K562 (cell line): ENCODE results near the gene CUL4B. TPM values are rescaled to one million over a fixed set of nuclear protein-coding genes. Genes with fewer than 3 reads are reported as not detected.
A peak's percentile ranks its signal among the peaks of the same experiment; 100 is the strongest.

ENCODE experiments used
- C11orf30 ChIP-seq: fragments of 450-650 bp; IDR thresholded peaks from 2 replicates; pipeline ENCODE4 v1.6.1; 2016; ENCODE audit warnings: low read depth, mild to moderate bottlenecking
- GATAD2B ChIP-seq: fragments of 450-650 bp; IDR thresholded peaks from 2 replicates; pipeline ENCODE4 v1.6.1; 2017; ENCODE audit warnings: mild to moderate bottlenecking, borderline replicate concordance
- HDAC2 ChIP-seq: fragments of 450-650 bp; IDR thresholded peaks from 2 replicates; pipeline ENCODE4 v1.6.1; 2016; ENCODE audit warnings: mild to moderate bottlenecking
- HMG20B ChIP-seq: fragments of 250-450 bp; sonication (Bioruptor Pico); IDR thresholded peaks from 2 replicates; pipeline ENCODE4 v1.5.0; 2021; ENCODE audit warnings: mild to moderate bottlenecking
- MAFG ChIP-seq: fragments of 450-650 bp; conservative IDR thresholded peaks from 2 replicates; pipeline ENCODE4 v1.6.1; 2016; ENCODE audit warnings: missing genetic modification characterization, missing compliant biosample characterization
- MYC ChIP-seq, 2 experiments: fragments of 250-450 bp in 1 of 2; sonication (Bioruptor Pico) in 1 of 2; IDR thresholded peaks; 2 replicates each; pipeline versions ENCODE4 v1.5.1 to v1.6.1; 2012 to 2021; ENCODE audit warnings: low read depth in 2 of 2, borderline replicate concordance in 1 of 2, improper control_type of control experiment in 1 of 2, low read length in 1 of 2, mild to moderate bottlenecking in 1 of 2, moderate library complexity in 1 of 2
- NFE2 ChIP-seq: IDR thresholded peaks from 2 replicates; pipeline ENCODE4 v1.6.1; 2014; ENCODE audit warnings: antibody characterized with exemption, low read depth
- YY1 ChIP-seq, 3 experiments: IDR thresholded peaks; 2 replicates each; pipeline ENCODE4 v1.6.1; 2011; ENCODE audit warnings: low read length in 2 of 3, mild to moderate bottlenecking in 2 of 3, moderate library complexity in 2 of 3, borderline replicate concordance in 1 of 3, control low read depth in 1 of 3, low read depth in 1 of 3; ENCODE audit not compliant: insufficient read depth in 3 of 3, insufficient replicate concordance in 2 of 3, control insufficient read depth in 1 of 3, insufficient read length in 1 of 3; ENCODE audit errors: extremely low read depth in 1 of 3
- polyA plus RNA-seq, 8 experiments: library from polyadenylated mRNA; depleted of rRNA in 4 of 8; stranded (reverse) in 5 of 8; unstranded in 3 of 8; fragments of >200 nt; fragmentation: Nextera tagmentation in 2 of 8; fragmentation: Illumina TruSeq in 1 of 8; extraction: Ambion mirVana in 2 of 8; extraction: Trizol in 1 of 8; gene quantifications; 2 replicates each; pipeline versions ENCODE4 v1.2.1 to v1.2.3, GENCODE V29; 2011 to 2014; ENCODE audit warnings: inconsistent platforms in 1 of 8, missing spikeins in 1 of 8
- total RNA-seq, 7 experiments: library from RNA; depleted of rRNA in 6 of 7; stranded (reverse); fragments of >200 nt in 6 of 7; fragmentation: Illumina TruSeq in 2 of 7; extraction: Trizol in 2 of 7; gene quantifications; 2 replicates each; pipeline versions ENCODE4 v1.2.1 to v1.2.3, GENCODE V29; 2011 to 2021; ENCODE audit warnings: low replicate concordance in 1 of 7
- TF ChIP-seq, protein P1 (sequence below): sonication (generic); formaldehyde crosslinking; IDR thresholded peaks from 2 replicates; pipeline ENCODE4 v1.8.0; 2022; ENCODE audit warnings: mild to moderate bottlenecking, missing genetic modification reagents
- TF ChIP-seq, protein P2 (sequence below): fragments of 250-450 bp; sonication (Bioruptor Pico); IDR thresholded peaks from 2 replicates; pipeline ENCODE4 v1.8.0; 2021; ENCODE audit warnings: mild to moderate bottlenecking, moderate library complexity
- TF ChIP-seq, protein P3 (sequence below): fragments of 200-800 bp; sonication (Bioruptor generic); IDR thresholded peaks from 2 replicates; pipeline ENCODE4 v1.6.1; 2017; ENCODE audit warnings: missing genetic modification characterization, missing compliant biosample characterization
- TF ChIP-seq, protein P4 (sequence below): fragments of 450-650 bp; IDR thresholded peaks from 2 replicates; pipeline ENCODE4 v1.6.1; 2017; ENCODE audit warnings: antibody characterized with exemption, mild to moderate bottlenecking

CUL4B gene
- total and polyA plus RNA-seq, 9 of the 15 experiments (the other 6 are each of a cell fraction or from before 2014, with no cell fraction given): 15.0 to 41.7 (median 37.5) TPM

DNA sequence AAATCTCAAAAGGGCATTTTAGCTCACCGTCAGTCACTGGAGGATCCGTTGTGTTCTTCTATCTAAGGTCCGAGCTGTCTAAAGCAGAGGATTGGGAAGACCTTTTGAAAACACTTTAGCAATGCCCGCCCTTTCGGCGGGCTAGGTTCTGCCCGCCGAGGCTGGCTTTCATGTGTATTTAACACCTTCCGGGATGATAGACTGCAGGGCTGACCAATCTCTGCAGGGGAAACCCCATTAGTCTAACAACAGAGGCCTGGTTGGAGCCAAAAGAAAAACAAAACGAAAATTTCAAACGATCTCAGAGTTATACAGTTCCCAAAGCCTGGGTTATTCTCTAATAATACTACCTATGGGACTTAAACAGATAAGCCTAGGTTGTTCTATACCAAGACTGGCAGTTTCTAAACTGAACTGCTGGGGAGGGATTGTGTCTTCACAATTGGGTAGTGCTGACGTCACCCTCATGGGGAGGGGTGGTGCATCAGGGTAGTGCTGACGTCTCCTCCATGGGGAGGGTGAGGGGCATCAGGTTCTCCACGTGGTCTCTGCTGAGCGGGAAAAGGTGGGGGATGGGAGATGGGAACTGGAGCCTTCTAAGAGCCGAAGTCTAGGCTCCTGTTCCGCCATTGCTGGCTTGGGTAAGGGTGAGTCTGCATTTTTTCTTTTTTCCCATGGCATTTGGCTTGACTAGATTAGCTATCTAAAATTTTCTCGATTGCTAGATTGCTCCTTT, 14.8 kb upstream of the CUL4B start (continued):
- TF ChIP-seq, protein P1, sequence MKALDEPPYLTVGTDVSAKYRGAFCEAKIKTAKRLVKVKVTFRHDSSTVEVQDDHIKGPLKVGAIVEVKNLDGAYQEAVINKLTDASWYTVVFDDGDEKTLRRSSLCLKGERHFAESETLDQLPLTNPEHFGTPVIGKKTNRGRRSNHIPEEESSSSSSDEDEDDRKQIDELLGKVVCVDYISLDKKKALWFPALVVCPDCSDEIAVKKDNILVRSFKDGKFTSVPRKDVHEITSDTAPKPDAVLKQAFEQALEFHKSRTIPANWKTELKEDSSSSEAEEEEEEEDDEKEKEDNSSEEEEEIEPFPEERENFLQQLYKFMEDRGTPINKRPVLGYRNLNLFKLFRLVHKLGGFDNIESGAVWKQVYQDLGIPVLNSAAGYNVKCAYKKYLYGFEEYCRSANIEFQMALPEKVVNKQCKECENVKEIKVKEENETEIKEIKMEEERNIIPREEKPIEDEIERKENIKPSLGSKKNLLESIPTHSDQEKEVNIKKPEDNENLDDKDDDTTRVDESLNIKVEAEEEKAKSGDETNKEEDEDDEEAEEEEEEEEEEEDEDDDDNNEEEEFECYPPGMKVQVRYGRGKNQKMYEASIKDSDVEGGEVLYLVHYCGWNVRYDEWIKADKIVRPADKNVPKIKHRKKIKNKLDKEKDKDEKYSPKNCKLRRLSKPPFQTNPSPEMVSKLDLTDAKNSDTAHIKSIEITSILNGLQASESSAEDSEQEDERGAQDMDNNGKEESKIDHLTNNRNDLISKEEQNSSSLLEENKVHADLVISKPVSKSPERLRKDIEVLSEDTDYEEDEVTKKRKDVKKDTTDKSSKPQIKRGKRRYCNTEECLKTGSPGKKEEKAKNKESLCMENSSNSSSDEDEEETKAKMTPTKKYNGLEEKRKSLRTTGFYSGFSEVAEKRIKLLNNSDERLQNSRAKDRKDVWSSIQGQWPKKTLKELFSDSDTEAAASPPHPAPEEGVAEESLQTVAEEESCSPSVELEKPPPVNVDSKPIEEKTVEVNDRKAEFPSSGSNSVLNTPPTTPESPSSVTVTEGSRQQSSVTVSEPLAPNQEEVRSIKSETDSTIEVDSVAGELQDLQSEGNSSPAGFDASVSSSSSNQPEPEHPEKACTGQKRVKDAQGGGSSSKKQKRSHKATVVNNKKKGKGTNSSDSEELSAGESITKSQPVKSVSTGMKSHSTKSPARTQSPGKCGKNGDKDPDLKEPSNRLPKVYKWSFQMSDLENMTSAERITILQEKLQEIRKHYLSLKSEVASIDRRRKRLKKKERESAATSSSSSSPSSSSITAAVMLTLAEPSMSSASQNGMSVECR (CRISPR knock-in tag): no peak
- TF ChIP-seq HDAC2 (no peak), C11orf30 (peak; percentile 62), MYC (IDR thresholded peaks at IDR 0.05; ENCODE audit: low read depth, low read length) (no peak), MYC (CRISPR knock-in tag; IDR thresholded peaks at IDR 0.05; ENCODE audit: borderline replicate concordance, low read depth) (no peak), NFE2 (peak; percentile 58), HMG20B (CRISPR knock-in tag) (no peak), MAFG (tag) (peak; percentile 61), YY1 (IDR thresholded peaks at IDR 0.05; ENCODE audit: borderline replicate concordance in 1 of 3, control insufficient read depth in 1 of 3, extremely low read depth in 1 of 3, insufficient read depth in 3 of 3, insufficient read length in 1 of 3, insufficient replicate concordance in 2 of 3, low read depth in 1 of 3, low read length in 2 of 3) (peak in 1 of 3 experiments; percentile 25), GATAD2B (no peak)
- TF ChIP-seq, protein P2, sequence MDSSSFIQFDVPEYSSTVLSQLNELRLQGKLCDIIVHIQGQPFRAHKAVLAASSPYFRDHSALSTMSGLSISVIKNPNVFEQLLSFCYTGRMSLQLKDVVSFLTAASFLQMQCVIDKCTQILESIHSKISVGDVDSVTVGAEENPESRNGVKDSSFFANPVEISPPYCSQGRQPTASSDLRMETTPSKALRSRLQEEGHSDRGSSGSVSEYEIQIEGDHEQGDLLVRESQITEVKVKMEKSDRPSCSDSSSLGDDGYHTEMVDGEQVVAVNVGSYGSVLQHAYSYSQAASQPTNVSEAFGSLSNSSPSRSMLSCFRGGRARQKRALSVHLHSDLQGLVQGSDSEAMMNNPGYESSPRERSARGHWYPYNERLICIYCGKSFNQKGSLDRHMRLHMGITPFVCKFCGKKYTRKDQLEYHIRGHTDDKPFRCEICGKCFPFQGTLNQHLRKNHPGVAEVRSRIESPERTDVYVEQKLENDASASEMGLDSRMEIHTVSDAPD: no peak
- TF ChIP-seq, protein P3, sequence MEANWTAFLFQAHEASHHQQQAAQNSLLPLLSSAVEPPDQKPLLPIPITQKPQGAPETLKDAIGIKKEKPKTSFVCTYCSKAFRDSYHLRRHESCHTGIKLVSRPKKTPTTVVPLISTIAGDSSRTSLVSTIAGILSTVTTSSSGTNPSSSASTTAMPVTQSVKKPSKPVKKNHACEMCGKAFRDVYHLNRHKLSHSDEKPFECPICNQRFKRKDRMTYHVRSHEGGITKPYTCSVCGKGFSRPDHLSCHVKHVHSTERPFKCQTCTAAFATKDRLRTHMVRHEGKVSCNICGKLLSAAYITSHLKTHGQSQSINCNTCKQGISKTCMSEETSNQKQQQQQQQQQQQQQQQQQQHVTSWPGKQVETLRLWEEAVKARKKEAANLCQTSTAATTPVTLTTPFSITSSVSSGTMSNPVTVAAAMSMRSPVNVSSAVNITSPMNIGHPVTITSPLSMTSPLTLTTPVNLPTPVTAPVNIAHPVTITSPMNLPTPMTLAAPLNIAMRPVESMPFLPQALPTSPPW (CRISPR knock-in tag): peak; percentile 58; the same call in 1 of the 2 replicates
- TF ChIP-seq, protein P4, sequence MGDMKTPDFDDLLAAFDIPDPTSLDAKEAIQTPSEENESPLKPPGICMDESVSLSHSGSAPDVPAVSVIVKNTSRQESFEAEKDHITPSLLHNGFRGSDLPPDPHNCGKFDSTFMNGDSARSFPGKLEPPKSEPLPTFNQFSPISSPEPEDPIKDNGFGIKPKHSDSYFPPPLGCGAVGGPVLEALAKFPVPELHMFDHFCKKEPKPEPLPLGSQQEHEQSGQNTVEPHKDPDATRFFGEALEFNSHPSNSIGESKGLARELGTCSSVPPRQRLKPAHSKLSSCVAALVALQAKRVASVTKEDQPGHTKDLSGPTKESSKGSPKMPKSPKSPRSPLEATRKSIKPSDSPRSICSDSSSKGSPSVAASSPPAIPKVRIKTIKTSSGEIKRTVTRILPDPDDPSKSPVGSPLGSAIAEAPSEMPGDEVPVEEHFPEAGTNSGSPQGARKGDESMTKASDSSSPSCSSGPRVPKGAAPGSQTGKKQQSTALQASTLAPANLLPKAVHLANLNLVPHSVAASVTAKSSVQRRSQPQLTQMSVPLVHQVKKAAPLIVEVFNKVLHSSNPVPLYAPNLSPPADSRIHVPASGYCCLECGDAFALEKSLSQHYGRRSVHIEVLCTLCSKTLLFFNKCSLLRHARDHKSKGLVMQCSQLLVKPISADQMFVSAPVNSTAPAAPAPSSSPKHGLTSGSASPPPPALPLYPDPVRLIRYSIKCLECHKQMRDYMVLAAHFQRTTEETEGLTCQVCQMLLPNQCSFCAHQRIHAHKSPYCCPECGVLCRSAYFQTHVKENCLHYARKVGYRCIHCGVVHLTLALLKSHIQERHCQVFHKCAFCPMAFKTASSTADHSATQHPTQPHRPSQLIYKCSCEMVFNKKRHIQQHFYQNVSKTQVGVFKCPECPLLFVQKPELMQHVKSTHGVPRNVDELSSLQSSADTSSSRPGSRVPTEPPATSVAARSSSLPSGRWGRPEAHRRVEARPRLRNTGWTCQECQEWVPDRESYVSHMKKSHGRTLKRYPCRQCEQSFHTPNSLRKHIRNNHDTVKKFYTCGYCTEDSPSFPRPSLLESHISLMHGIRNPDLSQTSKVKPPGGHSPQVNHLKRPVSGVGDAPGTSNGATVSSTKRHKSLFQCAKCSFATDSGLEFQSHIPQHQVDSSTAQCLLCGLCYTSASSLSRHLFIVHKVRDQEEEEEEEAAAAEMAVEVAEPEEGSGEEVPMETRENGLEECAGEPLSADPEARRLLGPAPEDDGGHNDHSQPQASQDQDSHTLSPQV: peak; percentile 36; the same call in 1 of the 2 replicates
